A549 (cell line): ENCODE data around the gene TMTC2. TPM values are rescaled to one million over a fixed set of nuclear protein-coding genes. Genes with fewer than 3 reads are reported as not detected.

Experiments used
- ATAC-seq, 2 experiments: fragments of 200-7000 bp in 1 of 2; fragments of >200 bp in 1 of 2; cut with Nextera tagmentation in 1 of 2; cut with Tn5 transposase in 1 of 2; 3 replicates each; pipeline versions ENCODE4 v1.8.0 to v1.9.1; 2018 to 2020; ENCODE audit warnings: mild to moderate bottlenecking in 1 of 2, moderate library complexity in 1 of 2
- CTCF ChIA-PET: fragments of 300-600 bp; sonication (Branson Sonifier 250); formaldehyde crosslinking; extraction: SDS; loops from one replicate; lab custom pipeline; 2021; ENCODE audit warnings: antibody characterized with exemption, inconsistent platforms; lab: Yijun Ruan, JAX
- POLR2A ChIA-PET: fragments of 350-600 bp; formaldehyde crosslinking; extraction: SDS; loops from one replicate; lab custom pipeline; 2021; ENCODE audit warnings: antibody characterized with exemption, inconsistent platforms; lab: Yijun Ruan, JAX
- DNase-seq, 2 experiments: peaks; one replicate each; pipeline versions ENCODE4 v3.0.0 to v3.0.0-alpha.2; 2011 to 2016; ENCODE audit warnings: low read depth in 1 of 2, low spot score in 1 of 2
- FAIRE-seq: peaks from 2 replicates; lab custom pipeline; 2011; peaks lifted over from hg19 to GRCh38; lab: Jason Lieb, UNC
- H3K27ac ChIP-seq, 2 experiments: fragments of >200 bp; sonication (Bioruptor Twin); formaldehyde crosslinking; 3 replicates each; pipeline ENCODE4 v1.5.1; 2016 to 2017
- H3K4me1 ChIP-seq: fragments of >200 bp; sonication (Bioruptor Twin); formaldehyde crosslinking; 3 replicates; pipeline ENCODE4 v1.6.1; 2016
- H3K4me2 ChIP-seq: fragments of >200 bp; sonication (Bioruptor Twin); formaldehyde crosslinking; 3 replicates; pipeline ENCODE4 v1.6.1; 2016
- H3K4me3 ChIP-seq: fragments of >200 bp; sonication (Bioruptor Twin); formaldehyde crosslinking; 3 replicates; pipeline ENCODE4 v1.5.1; 2016
- H3K9me3 ChIP-seq: fragments of >200 bp; sonication (Bioruptor Twin); formaldehyde crosslinking; 3 replicates; pipeline ENCODE4 v1.6.1; 2016
- BCL3 ChIP-seq: fragments of >200 bp; sonication (Bioruptor Twin); formaldehyde crosslinking; IDR thresholded peaks from 3 replicates; pipeline ENCODE4 v1.6.1; 2016
- CEBPB ChIP-seq, 2 experiments: fragments of >200 bp in 1 of 2; sonication (Bioruptor Twin) in 1 of 2; formaldehyde crosslinking in 1 of 2; IDR thresholded peaks; 2 replicates each; pipeline ENCODE4 v1.6.1; 2012 to 2016
- CHD2 ChIP-seq: fragments of 150-350 bp; IDR thresholded peaks from 2 replicates; pipeline ENCODE4 v1.6.1; 2014; ENCODE audit warnings: low read length; ENCODE audit not compliant: partially characterized antibody
- CTCF ChIP-seq: fragments of >200 bp; sonication (Bioruptor Twin); formaldehyde crosslinking; IDR thresholded peaks from 3 replicates; pipeline ENCODE4 v1.5.1; 2016
- EHMT2 ChIP-seq: fragments of 200-600 bp; sonication (generic); IDR thresholded peaks from 2 replicates; pipeline ENCODE4 v1.6.1; 2016; ENCODE audit warnings: antibody characterized with exemption, low read depth, mild to moderate bottlenecking, moderate library complexity
- EP300 ChIP-seq, 2 experiments: fragments of >200 bp; sonication (Bioruptor Twin); formaldehyde crosslinking; IDR thresholded peaks; 2 replicates in 1 of 2; 3 replicates in 1 of 2; pipeline ENCODE4 v1.6.1; 2016 to 2017
- FOXS1 ChIP-seq: fragments of 250-450 bp; sonication (Bioruptor Pico); IDR thresholded peaks from 2 replicates; pipeline ENCODE4 v1.5.0; 2020; ENCODE audit warnings: mild to moderate bottlenecking, moderate library complexity
- HOXB13 ChIP-seq: fragments of 250-450 bp; sonication (Bioruptor Pico); IDR thresholded peaks from 2 replicates; pipeline ENCODE4 v1.5.0; 2020; ENCODE audit warnings: low read depth, mild to moderate bottlenecking, moderate library complexity
- KDM5A ChIP-seq: fragments of 200-600 bp; sonication (generic); IDR thresholded peaks from 2 replicates; pipeline ENCODE4 v1.6.1; 2016; ENCODE audit warnings: antibody characterized with exemption, mild to moderate bottlenecking
- MAX ChIP-seq: IDR thresholded peaks from 2 replicates; pipeline ENCODE4 v1.6.1; 2012
- MAZ ChIP-seq: fragments of 150-350 bp; IDR thresholded peaks from 2 replicates; pipeline ENCODE4 v1.6.1; 2014; ENCODE audit warnings: antibody characterized with exemption, low read depth, low read length, borderline replicate concordance
- NPAS2 ChIP-seq: fragments of 250-450 bp; sonication (Bioruptor Pico); IDR thresholded peaks from 2 replicates; pipeline ENCODE4 v1.8.0; 2022; ENCODE audit warnings: mild to moderate bottlenecking, moderate library complexity, borderline replicate concordance
- PBX3 ChIP-seq: IDR thresholded peaks from 2 replicates; pipeline ENCODE4 v1.6.1; 2012
- POLR2AphosphoS2 ChIP-seq: conservative IDR thresholded peaks from 2 replicates; pipeline ENCODE4 v1.6.1; 2012; ENCODE audit warnings: low read length, improper control_type of control experiment, inconsistent platforms
- RFX5 ChIP-seq: fragments of 450-650 bp; IDR thresholded peaks from 2 replicates; pipeline ENCODE4 v1.7.1; 2014; ENCODE audit warnings: antibody characterized with exemption, mild to moderate bottlenecking, moderate library complexity
- RNF2 ChIP-seq: fragments of 200-600 bp; sonication (generic); IDR thresholded peaks from 2 replicates; pipeline ENCODE4 v1.6.1; 2016; ENCODE audit warnings: low read depth, mild to moderate bottlenecking, antibody characterized with exemption, moderate library complexity, borderline replicate concordance
- SMC3 ChIP-seq: fragments of >200 bp; sonication (Bioruptor Twin); formaldehyde crosslinking; IDR thresholded peaks from 3 replicates; pipeline ENCODE4 v1.6.1; 2018; ENCODE audit warnings: inconsistent platforms
- TFCP2L1 ChIP-seq: fragments of 250-450 bp; sonication (Bioruptor Pico); IDR thresholded peaks from 2 replicates; pipeline ENCODE4 v1.5.0; 2021; ENCODE audit warnings: mild to moderate bottlenecking
- TP53 ChIP-seq: fragments of 250-450 bp; sonication (Bioruptor Pico); IDR thresholded peaks from 2 replicates; pipeline ENCODE4 v1.5.0; 2021; ENCODE audit warnings: mild to moderate bottlenecking, moderate library complexity
- ZC3H11A ChIP-seq: fragments of 450-650 bp; IDR thresholded peaks from 2 replicates; pipeline ENCODE4 v1.6.1; 2014; ENCODE audit warnings: antibody characterized with exemption, mild to moderate bottlenecking
- WGBS: methylation state at CpG from one replicate; pipeline ENCODE4 v1.1.6; 2017; ENCODE audit errors: missing lambda C conversion rate; 5-methylcytosine and 5-hydroxymethylcytosine counted together
- polyA plus RNA-seq, 4 experiments: library from polyadenylated mRNA; depleted of rRNA in 3 of 4; stranded (reverse); fragments of >200 nt; fragmentation: RNase III in 1 of 4; extraction: RNeasy Plus Mini Kit Qiagen cat#74134 plus additional on column Dnase treatment in 1 of 4; gene quantifications; 2 replicates in 3 of 4; 3 replicates in 1 of 4; pipeline ENCODE4 v1.2.3, GENCODE V29; 2011 to 2017

TMTC2 gene
- polyA plus RNA-seq, 2 of the 4 experiments (the other 2 are of a cell fraction), result 1.8 to 5.3 TPM

- WGBS, result 74% methylated on average over 15 of the region's 15 CpGs
- CTCF ChIA-PET, result interaction anchor here (1.0 to 1.2 kb wide), 2 partner anchors 11 kb away, joined by 3 read pairs; no protein-coding TSS in a partner anchor
- TF ChIP-seq BCL3, result no peak
- TF ChIP-seq RFX5, result no peak
- TF ChIP-seq MAZ, result no peak
- no peak for TF ChIP-seq SMC3
- 0 out of 3 replicates have a peak, but pooled peaks cover 2% of the 10 kb centered on the region for H3K9me3 ChIP-seq
- no peak overlapping the region for H3K27ac ChIP-seq
- DNase-seq (no peak), ATAC-seq (no peak), FAIRE-seq (no peak)
- no peak overlapping the region for H3K4me3 ChIP-seq
- H3K4me1 ChIP-seq, result no peaks in the 10 kb centered on the region
- H3K4me2 ChIP-seq, result no peak overlapping the region
- POLR2A ChIA-PET, result no interaction called here
Observed at GRCh38 chr12:83121897-83122622, 435.4 kb downstream of the TMTC2 start.

- no peak for DNase-seq
- Histone ChIP-seq H3K4me2 (no peak overlapping the region), H3K4me1 (no peaks in the 10 kb centered on the region), H3K4me3 (no peak overlapping the region), H3K9me3 (0 out of 3 replicates have a peak, but pooled peaks cover 2% of the 10 kb centered on the region), H3K27ac (no peak overlapping the region)
- ChIA-PET CTCF (interaction anchor here (1.2 kb wide), 1 partner anchor 10 kb away, joined by 3 read pairs; no protein-coding TSS in a partner anchor), POLR2A (no interaction called here)
- TF ChIP-seq PBX3 (no peak), CHD2 (no peak), POLR2AphosphoS2 (no peak), TFCP2L1 (CRISPR knock-in tag) (no peak), CTCF (no peak), NPAS2 (CRISPR knock-in tag) (no peak), HOXB13 (no peak), MAX (no peak), BCL3 (no peak), MAZ (no peak), CEBPB (IDR thresholded peaks at IDR 0.05) (no peak), EHMT2 (no peak), EP300 (IDR thresholded peaks at IDR 0.05) (no peak), FOXS1 (no peak), ZC3H11A (no peak), KDM5A (no peak), RNF2 (no peak), TP53 (CRISPR knock-in tag) (no peak)
- WGBS, result 60% methylated on average over 3 of the region's 3 CpGs
- no peak for ATAC-seq
- FAIRE-seq, result no peak
Observed at GRCh38 chr12:83122623-83122934, 435.9 kb downstream of the TMTC2 start.
